Raji (cell line): ENCODE results near the gene CIT.

Source experiments
- POLR2A ChIP-seq: IDR thresholded peaks from 2 replicates; pipeline ENCODE4 v1.6.1; 2011; ENCODE audit warnings: low read depth, low read length, control low read depth; ENCODE audit not compliant: insufficient read depth

Gene CIT

GRCh38 chr12:119710374-119710964 lies 166.7 kb downstream of the CIT start:
- no peak for TF ChIP-seq POLR2A

- no peak for TF ChIP-seq POLR2A
These were observed 171.9 kb downstream of the CIT start for GRCh38 chr12:119705182-119705581.

GRCh38 chr12:119704065-119704747 lies 172.9 kb downstream of the CIT start:
- TF ChIP-seq POLR2A, result no peak

- TF ChIP-seq POLR2A, result no peak
These were observed 177.0 kb downstream of the CIT start for GRCh38 chr12:119700078-119700477.

GRCh38 chr12:119699199-119699760 lies 177.8 kb downstream of the CIT start:
- no peak for TF ChIP-seq POLR2A

GRCh38 chr12:119696943-119697342 lies 180.2 kb downstream of the CIT start:
- no peak for TF ChIP-seq POLR2A

GRCh38 chr12:119695034-119695433 lies 182.1 kb downstream of the CIT start:
- TF ChIP-seq POLR2A, result no peak

- TF ChIP-seq POLR2A, result no peak
These were observed 183.0 kb downstream of the CIT start for GRCh38 chr12:119694111-119694510.

- TF ChIP-seq POLR2A, result no peak
These were observed 183.6 kb downstream of the CIT start for GRCh38 chr12:119693511-119693910.

- no peak for TF ChIP-seq POLR2A
These were observed 184.1 kb downstream of the CIT start for GRCh38 chr12:119692997-119693396.

GRCh38 chr12:119692410-119692809 lies 184.7 kb downstream of the CIT start:
- TF ChIP-seq POLR2A, result no peak

GRCh38 chr12:119691202-119691810 lies 185.8 kb downstream of the CIT start:
- no peak for TF ChIP-seq POLR2A

GRCh38 chr12:119689935-119690500 lies 187.1 kb downstream of the CIT start:
- no peak for TF ChIP-seq POLR2A

GRCh38 chr12:119687879-119688278 lies 189.2 kb downstream of the CIT start:
- TF ChIP-seq POLR2A, result no peak

- TF ChIP-seq POLR2A, result no peak
These were observed 189.7 kb downstream of the CIT start for GRCh38 chr12:119687406-119687805.

- no peak for TF ChIP-seq POLR2A
These were observed 190.3 kb downstream of the CIT start for GRCh38 chr12:119686776-119687175.
